Fibroblast of the aortic adventitia (primary cell): ENCODE results near the gene PDE12. TPM values are rescaled to one million over a fixed set of nuclear protein-coding genes. Genes with fewer than 3 reads are reported as not detected.

Experiments used
- DNase-seq: peaks from one replicate; pipeline ENCODE4 v3.0.0-alpha.2; 2010; ENCODE audit warnings: low read depth
- H3K4me3 ChIP-seq: 2 replicates; pipeline ENCODE4 v1.5.1; 2011; ENCODE audit warnings: low read depth, mild to moderate bottlenecking, control low read depth, low read length, moderate library complexity
- CTCF ChIP-seq: IDR thresholded peaks from 2 replicates; pipeline ENCODE4 v1.5.1; 2011; ENCODE audit warnings: mild to moderate bottlenecking, low read length, control low read depth, inconsistent platforms; ENCODE audit not compliant: insufficient read depth
- small RNA-seq: library from RNA; depleted of rRNA; stranded (forward); fragments of <200 nt; gene quantifications from one replicate; pipeline ENCODE3, GENCODE V24; 2012
- total RNA-seq: library from RNA; depleted of rRNA; stranded (reverse); fragments of >200 nt; gene quantifications from 2 replicates; pipeline ENCODE4 v1.2.3, GENCODE V29; 2012; ENCODE audit warnings: low replicate concordance

Gene PDE12
- total RNA-seq, 1 donor: 21.0 TPM

GRCh38 chr3:57616233-57616632, 60.2 kb downstream of the PDE12 start:
- no peak for TF ChIP-seq CTCF
- no peak for DNase-seq
- H3K4me3 ChIP-seq: no peak overlapping the region

Small RNAs within 50 kb of the gene (small RNA-seq; reads per million reads assigned to genes)
- not detected for gene RNU6-108P
- not detected for gene RNU6-1181P
- not detected for gene RNU6-483P

Other genes starting within 250 kb of the PDE12 start
- gene DNAH12, start 11.9 kb upstream of the PDE12 start, total RNA-seq: 0.09 and 0.25 TPM in 2 replicates
- 86.7 and 417 TPM in 2 replicates for gene ARF4, start 41.1 kb downstream of the PDE12 start, total RNA-seq
- gene DENND6A, start 136.8 kb downstream of the PDE12 start, total RNA-seq: 21.0 and 35.2 TPM in 2 replicates
- gene SLMAP, start 200.0 kb downstream of the PDE12 start, total RNA-seq: 44.1 and 78.4 TPM in 2 replicates